SK-N-SH (cell line): ENCODE measurements around the gene SCARF1. TPM values are rescaled to one million over a fixed set of nuclear protein-coding genes. Genes with fewer than 3 reads are reported as not detected.

Source experiments
- CTCF ChIA-PET: fragments of 300-600, 350-600 bp; formaldehyde crosslinking; extraction: SDS; loops from one replicate; lab custom pipeline; 2021; lab: Yijun Ruan, JAX
- POLR2A ChIA-PET: fragments of 350-600 bp; sonication (Branson Sonifier 250); formaldehyde crosslinking; extraction: SDS; loops from one replicate; lab custom pipeline; 2020; ENCODE audit warnings: antibody characterized with exemption, inconsistent platforms; lab: Yijun Ruan, JAX
- DNase-seq: peaks from one replicate; pipeline ENCODE4 v3.0.0; 2012
- H2AFZ ChIP-seq: fragments of 200-600 bp; sonication (generic); 2 replicates; pipeline ENCODE4 v1.8.1; 2016; ENCODE audit warnings: antibody characterized with exemption, mild to moderate bottlenecking, low read depth
- H3F3A ChIP-seq: fragments of 200-600 bp; sonication (generic); replicated peaks from 2 replicates; pipeline ENCODE3; 2016; ENCODE audit warnings: antibody characterized with exemption, mild to moderate bottlenecking; ENCODE audit not compliant: insufficient read depth
- H3K27ac ChIP-seq, 2 experiments: fragments of 200-500 bp in 1 of 2; fragments of 200-600 bp in 1 of 2; sonication (Bioruptor generic) in 1 of 2; sonication (generic), shearing (Covaris generic) in 1 of 2; 2 replicates each; pipeline versions ENCODE4 v1.5.1 to v1.6.1; 2014 to 2016; ENCODE audit warnings: low read depth in 2 of 2, inconsistent platforms in 1 of 2, low read length in 1 of 2, mild to moderate bottlenecking in 1 of 2, mixed read lengths in 1 of 2
- H3K27me3 ChIP-seq: fragments of 200-600 bp; sonication (generic), shearing (Covaris generic); 2 replicates; pipeline ENCODE4 v1.6.1; 2016; ENCODE audit warnings: mixed run types; ENCODE audit not compliant: insufficient read depth
- H3K36me3 ChIP-seq, 2 experiments: fragments of 200-500 bp in 1 of 2; fragments of 200-600 bp in 1 of 2; sonication (Bioruptor generic) in 1 of 2; sonication (generic) in 1 of 2; replicated peaks in 1 of 2; 2 replicates each; pipeline versions ENCODE3 to v1.5.1; 2014 to 2016; ENCODE audit warnings: low read length in 1 of 2, mild to moderate bottlenecking in 1 of 2; ENCODE audit not compliant: insufficient read depth in 2 of 2, control insufficient read depth in 1 of 2
- H3K4me1 ChIP-seq, 2 experiments: fragments of 200-500 bp in 1 of 2; fragments of 200-600 bp in 1 of 2; sonication (Bioruptor generic) in 1 of 2; sonication (generic), shearing (Covaris generic) in 1 of 2; 2 replicates each; pipeline versions ENCODE4 v1.5.1 to v1.6.1; 2014 to 2016; ENCODE audit warnings: low read depth in 1 of 2, low read length in 1 of 2, mixed run types in 1 of 2; ENCODE audit not compliant: insufficient read depth in 2 of 2, control insufficient read depth in 1 of 2
- H3K4me2 ChIP-seq: fragments of 200-600 bp; sonication (generic), shearing (Covaris generic); 2 replicates; pipeline ENCODE4 v1.6.1; 2017; ENCODE audit warnings: mixed run types
- H3K4me3 ChIP-seq, 2 experiments: fragments of 200-500 bp in 1 of 2; fragments of 200-600 bp in 1 of 2; sonication (Bioruptor generic) in 1 of 2; sonication (generic), shearing (Covaris generic) in 1 of 2; 2 replicates each; pipeline versions ENCODE4 v1.5.1 to v1.8.1; 2014 to 2016; ENCODE audit warnings: low read depth in 2 of 2, inconsistent platforms in 1 of 2, low read length in 1 of 2, mild to moderate bottlenecking in 1 of 2, mixed read lengths in 1 of 2, moderate library complexity in 1 of 2
- H3K79me2 ChIP-seq: fragments of 200-600 bp; sonication (generic); 2 replicates; pipeline ENCODE4 v1.8.1; 2017; ENCODE audit warnings: mild to moderate bottlenecking; ENCODE audit not compliant: insufficient read depth
- H3K9ac ChIP-seq: fragments of 200-600 bp; sonication (generic); 2 replicates; pipeline ENCODE4 v1.6.1; 2017; ENCODE audit warnings: mixed run types
- H3K9me2 ChIP-seq: fragments of 200-600 bp; sonication (generic); 2 replicates; pipeline ENCODE4 v1.6.1; 2017; ENCODE audit warnings: mixed run types
- H3K9me3 ChIP-seq: fragments of 200-600 bp; sonication (generic); 2 replicates; pipeline ENCODE4 v1.6.1; 2017; ENCODE audit warnings: mixed run types, mild to moderate bottlenecking, moderate library complexity
- H4K20me1 ChIP-seq: fragments of 200-600 bp; sonication (generic); 2 replicates; pipeline ENCODE4 v1.6.1; 2017; ENCODE audit warnings: mild to moderate bottlenecking, mixed run types; ENCODE audit not compliant: insufficient read depth
- CHD2 ChIP-seq: fragments of 150-350 bp; IDR thresholded peaks from 2 replicates; pipeline ENCODE4 v1.6.1; 2018; ENCODE audit warnings: low read length; ENCODE audit not compliant: partially characterized antibody
- ELF1 ChIP-seq: IDR thresholded peaks from 2 replicates; pipeline ENCODE4 v1.4.0; 2012
- EP300 ChIP-seq, 2 experiments: IDR thresholded peaks; 2 replicates each; pipeline versions ENCODE4 v1.4.0 to v1.6.1; 2012; ENCODE audit warnings: borderline replicate concordance in 1 of 2, low read depth in 1 of 2, low read length in 1 of 2
- FOSL2 ChIP-seq: IDR thresholded peaks from 2 replicates; pipeline ENCODE4 v1.4.0; 2012; ENCODE audit warnings: low read depth, mild to moderate bottlenecking, moderate library complexity, borderline replicate concordance
- FOXM1 ChIP-seq: IDR thresholded peaks from 2 replicates; pipeline ENCODE4 v1.4.0; 2012; ENCODE audit warnings: low read depth, mild to moderate bottlenecking
- GABPA ChIP-seq: IDR thresholded peaks from 2 replicates; pipeline ENCODE4 v1.4.0; 2012; ENCODE audit warnings: low read depth, mild to moderate bottlenecking
- GATA2 ChIP-seq: sonication (generic); formaldehyde crosslinking; IDR thresholded peaks from 2 replicates; pipeline ENCODE4 v1.5.0; 2020; ENCODE audit warnings: mild to moderate bottlenecking, missing genetic modification reagents
- JUND ChIP-seq: IDR thresholded peaks from 2 replicates; pipeline ENCODE4 v1.4.0; 2012
- MAX ChIP-seq: IDR thresholded peaks from 2 replicates; pipeline ENCODE4 v1.4.0; 2012; ENCODE audit warnings: low read depth
- MEF2A ChIP-seq: IDR thresholded peaks from 2 replicates; pipeline ENCODE4 v1.4.0; 2012; ENCODE audit warnings: low read depth, borderline replicate concordance
- MXI1 ChIP-seq: IDR thresholded peaks from 2 replicates; pipeline ENCODE4 v1.6.1; 2012; ENCODE audit warnings: mild to moderate bottlenecking, low read depth, low read length, improper control_type of control experiment
- NFIC ChIP-seq: IDR thresholded peaks from 2 replicates; pipeline ENCODE4 v1.4.0; 2012; ENCODE audit warnings: borderline replicate concordance
- PBX3 ChIP-seq: IDR thresholded peaks from 2 replicates; pipeline ENCODE4; 2012
- POLR2AphosphoS5 ChIP-seq: IDR thresholded peaks from 2 replicates; pipeline ENCODE4 v1.6.1; 2012; ENCODE audit warnings: low read depth, low read length
- RFX5 ChIP-seq: IDR thresholded peaks from 2 replicates; pipeline ENCODE4 v1.6.1; 2012; ENCODE audit warnings: mild to moderate bottlenecking, improper control_type of control experiment, low read length
- RXRA ChIP-seq: IDR thresholded peaks from 2 replicates; pipeline ENCODE4 v1.4.0; 2012; ENCODE audit warnings: low read depth, mild to moderate bottlenecking, borderline replicate concordance
- TAF1 ChIP-seq: IDR thresholded peaks from 2 replicates; pipeline ENCODE4 v1.6.1; 2012; ENCODE audit warnings: low read depth, mild to moderate bottlenecking, low read length, moderate library complexity, borderline replicate concordance
- WGBS: methylation state at CpG from one replicate; pipeline ENCODE4 v1.1.6; 2017; ENCODE audit warnings: low lambda C conversion rate; 5-methylcytosine and 5-hydroxymethylcytosine counted together
- polyA plus RNA-seq, 3 experiments: library from polyadenylated mRNA; depleted of rRNA; stranded (reverse); fragments of >200 nt; gene quantifications; 2 replicates each; pipeline ENCODE4 v1.2.3, GENCODE V29; 2012
- TF ChIP-seq, protein P1 (sequence below): fragments of 150-350 bp; IDR thresholded peaks from 2 replicates; pipeline ENCODE4 v1.6.1; 2016; ENCODE audit warnings: mild to moderate bottlenecking, low read depth, low read length

SCARF1 gene
- polyA plus RNA-seq, 1 of the 3 experiments (the other 2 are of a cell fraction), result 0.39 TPM

- Histone ChIP-seq H4K20me1 (no peaks in the 10 kb centered on the region), H3K27me3 (no peaks in the 10 kb centered on the region), H3K4me1 (peaks cover 13 to 31% of the 10 kb centered on the region in 2 experiments; a peak in 2 of 4 replicates), H2AFZ (no peak overlapping the region), H3K9me3 (no peaks in the 10 kb centered on the region), H3F3A (peaks cover 5% of the 10 kb centered on the region), H3K9me2 (no peaks in the 10 kb centered on the region), H3K4me2 (peak overlapping the region; percentile 12; the same call in 1 of the 2 replicates), H3K27ac (no peak overlapping the region), H3K79me2 (no peaks in the 10 kb centered on the region), H3K4me3 (peak overlapping the region in 1 of 2 experiments; percentile 46; a peak in 1 of 4 replicates), H3K36me3 (no peaks in the 10 kb centered on the region), H3K9ac (no peak overlapping the region)
- ChIA-PET POLR2A (interaction anchor here (1.0 kb wide), 1 partner anchor 70 kb away, joined by 3 read pairs; no protein-coding TSS in a partner anchor), CTCF (interaction anchor here (0.9 to 1.6 kb wide), 8 partner anchors 12 to 247 kb away, joined by 3 to 14 read pairs (median 4); partner anchors contain the start of genes INPP5K and SLC43A2)
- 100% methylated on average over 3 of the region's 13 CpGs for WGBS
- no peak for TF ChIP-seq FOXM1
- TF ChIP-seq CHD2, result no peak
- no peak for TF ChIP-seq TAF1
- TF ChIP-seq, protein P1, sequence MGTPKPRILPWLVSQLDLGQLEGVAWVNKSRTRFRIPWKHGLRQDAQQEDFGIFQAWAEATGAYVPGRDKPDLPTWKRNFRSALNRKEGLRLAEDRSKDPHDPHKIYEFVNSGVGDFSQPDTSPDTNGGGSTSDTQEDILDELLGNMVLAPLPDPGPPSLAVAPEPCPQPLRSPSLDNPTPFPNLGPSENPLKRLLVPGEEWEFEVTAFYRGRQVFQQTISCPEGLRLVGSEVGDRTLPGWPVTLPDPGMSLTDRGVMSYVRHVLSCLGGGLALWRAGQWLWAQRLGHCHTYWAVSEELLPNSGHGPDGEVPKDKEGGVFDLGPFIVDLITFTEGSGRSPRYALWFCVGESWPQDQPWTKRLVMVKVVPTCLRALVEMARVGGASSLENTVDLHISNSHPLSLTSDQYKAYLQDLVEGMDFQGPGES, result no peak
- TF ChIP-seq ELF1, result no peak
- TF ChIP-seq RXRA, result no peak
- no peak for TF ChIP-seq NFIC
- TF ChIP-seq MAX, result no peak
- no peak for TF ChIP-seq MXI1
- TF ChIP-seq JUND, result no peak
- TF ChIP-seq RFX5, result no peak
- no peak for TF ChIP-seq PBX3
- TF ChIP-seq EP300 (IDR thresholded peaks at IDR 0.05; ENCODE audit: borderline replicate concordance in 1 of 2, low read depth in 1 of 2, low read length in 1 of 2), result no peak
- no peak for TF ChIP-seq GABPA
- TF ChIP-seq FOSL2, result no peak
- no peak for TF ChIP-seq GATA2 (CRISPR knock-in tag)
- TF ChIP-seq MEF2A, result no peak
- TF ChIP-seq POLR2AphosphoS5, result no peak
- DNase-seq, result no peak
Measured at GRCh38 chr17:1643999-1644492, 1.5 kb downstream of the SCARF1 start.
